KOPT-K1 (cell line): ENCODE results near the gene LRRC45.

Experiments used
- H3K27ac ChIP-seq: fragments of 200-600 bp; sonication (generic); 2 replicates; pipeline ENCODE4 v1.5.1; 2016; ENCODE audit warnings: antibody characterized with exemption, mild to moderate bottlenecking, low read depth, low read length; ENCODE audit not compliant: poor library complexity, severe bottlenecking
- H3K36me3 ChIP-seq: fragments of 200-600 bp; sonication (generic); 2 replicates; pipeline ENCODE4 v1.5.1; 2017; ENCODE audit warnings: antibody characterized with exemption, mild to moderate bottlenecking, low read length, moderate library complexity; ENCODE audit not compliant: insufficient read depth
- H3K9me3 ChIP-seq: fragments of 200-600 bp; sonication (generic); 2 replicates; pipeline ENCODE4 v1.5.1; 2017; ENCODE audit warnings: antibody characterized with exemption, low read length, mild to moderate bottlenecking; ENCODE audit not compliant: insufficient read depth, poor library complexity, severe bottlenecking

LRRC45 gene

DNA sequence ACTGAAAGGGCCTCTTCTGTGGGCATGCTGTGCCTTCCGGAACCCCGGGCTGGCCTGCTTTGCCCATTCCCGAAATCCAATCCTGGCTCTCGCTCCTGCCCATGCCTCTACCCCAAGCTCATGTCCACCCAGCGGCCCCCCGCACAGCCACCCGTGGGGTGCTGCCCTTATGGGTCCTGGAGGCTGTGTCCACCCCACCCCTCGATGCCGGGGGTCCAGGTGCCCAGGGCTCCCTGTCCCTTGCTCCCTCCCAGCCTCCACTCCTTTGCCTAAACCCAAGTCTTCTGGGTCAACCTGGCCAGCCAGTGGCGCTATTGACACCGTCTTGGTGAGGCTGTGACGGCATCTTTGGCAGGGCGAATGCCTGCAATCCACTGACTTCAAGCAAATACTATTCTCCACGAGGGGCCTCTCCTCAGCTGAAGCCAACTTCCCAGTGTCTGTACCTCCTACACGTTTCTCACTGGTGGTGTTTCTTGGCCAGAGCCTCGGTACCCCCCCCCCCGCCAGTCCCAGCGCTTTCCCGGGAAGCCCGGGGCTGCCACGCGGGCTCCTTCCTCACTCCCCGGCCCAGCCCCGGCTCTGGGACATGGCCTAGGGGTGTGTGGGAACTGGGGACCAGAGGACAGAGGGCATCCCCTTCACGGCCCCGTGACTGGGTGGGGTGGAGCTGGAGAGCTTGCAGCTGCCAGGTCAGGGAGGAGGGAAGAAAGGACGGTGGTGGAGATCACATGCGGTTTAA is 54.7 kb downstream of the LRRC45 start:
- peaks cover 61% of the 10 kb centered on the region for H3K36me3 ChIP-seq
- no peak overlapping the region for H3K27ac ChIP-seq
- H3K9me3 ChIP-seq, result no peaks in the 10 kb centered on the region

- no peak overlapping the region for H3K27ac ChIP-seq
- H3K36me3 ChIP-seq, result peaks cover 68% of the 10 kb centered on the region
- H3K9me3 ChIP-seq, result no peaks in the 10 kb centered on the region
These were observed 55.3 kb downstream of the LRRC45 start for GRCh38 chr17:82078433-82078832.

DNA sequence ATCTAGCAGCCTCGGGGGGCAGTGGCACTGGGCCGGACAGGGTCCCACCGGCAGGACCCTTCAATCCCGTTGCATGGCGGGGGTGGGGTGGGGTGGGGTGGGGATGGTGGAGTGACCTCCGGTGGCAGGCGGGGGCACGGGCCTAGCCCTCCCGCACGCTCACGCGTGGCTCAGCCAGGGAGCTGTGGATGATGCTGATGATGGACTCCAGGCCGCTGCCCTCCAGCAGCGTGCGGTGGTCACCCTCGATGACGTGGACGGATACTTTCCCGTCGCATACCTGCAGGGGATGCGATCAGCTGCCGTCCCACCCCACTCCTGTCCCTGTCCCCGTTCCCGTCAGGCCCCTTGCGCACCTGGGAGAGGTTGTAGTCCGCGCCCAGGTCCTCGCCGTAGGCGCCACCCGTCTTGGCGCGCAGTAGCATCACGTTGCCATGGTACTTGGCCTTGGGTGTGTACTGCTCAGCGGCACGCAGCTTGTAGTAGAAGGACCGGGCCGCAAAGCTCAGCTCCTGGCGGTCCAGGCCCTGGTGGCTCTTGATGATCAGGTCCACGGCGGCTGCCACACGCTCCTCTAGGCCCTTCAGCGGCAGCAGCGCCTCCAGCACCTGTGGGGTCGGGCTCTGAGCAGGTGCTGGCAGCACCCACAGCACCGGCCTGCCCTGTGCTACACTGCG is 56.0 kb downstream of the LRRC45 start:
- Histone ChIP-seq H3K9me3 (no peaks in the 10 kb centered on the region), H3K36me3 (peaks cover 75% of the 10 kb centered on the region), H3K27ac (no peak overlapping the region)

GRCh38 chr17:82080048-82080788 is 57.1 kb downstream of the LRRC45 start:
- Histone ChIP-seq H3K36me3 (peaks cover 86% of the 10 kb centered on the region), H3K27ac (no peak overlapping the region), H3K9me3 (no peaks in the 10 kb centered on the region)
